Measurements from ENCODE around the gene SCARB1. TPM values are rescaled to one million over a fixed set of nuclear protein-coding genes. Genes with fewer than 3 reads are reported as not detected.

The SCARB1 gene
- total and polyA plus RNA-seq, 2 experiments from 2014 or later, result 50.4 to 90.0 TPM

DNA sequence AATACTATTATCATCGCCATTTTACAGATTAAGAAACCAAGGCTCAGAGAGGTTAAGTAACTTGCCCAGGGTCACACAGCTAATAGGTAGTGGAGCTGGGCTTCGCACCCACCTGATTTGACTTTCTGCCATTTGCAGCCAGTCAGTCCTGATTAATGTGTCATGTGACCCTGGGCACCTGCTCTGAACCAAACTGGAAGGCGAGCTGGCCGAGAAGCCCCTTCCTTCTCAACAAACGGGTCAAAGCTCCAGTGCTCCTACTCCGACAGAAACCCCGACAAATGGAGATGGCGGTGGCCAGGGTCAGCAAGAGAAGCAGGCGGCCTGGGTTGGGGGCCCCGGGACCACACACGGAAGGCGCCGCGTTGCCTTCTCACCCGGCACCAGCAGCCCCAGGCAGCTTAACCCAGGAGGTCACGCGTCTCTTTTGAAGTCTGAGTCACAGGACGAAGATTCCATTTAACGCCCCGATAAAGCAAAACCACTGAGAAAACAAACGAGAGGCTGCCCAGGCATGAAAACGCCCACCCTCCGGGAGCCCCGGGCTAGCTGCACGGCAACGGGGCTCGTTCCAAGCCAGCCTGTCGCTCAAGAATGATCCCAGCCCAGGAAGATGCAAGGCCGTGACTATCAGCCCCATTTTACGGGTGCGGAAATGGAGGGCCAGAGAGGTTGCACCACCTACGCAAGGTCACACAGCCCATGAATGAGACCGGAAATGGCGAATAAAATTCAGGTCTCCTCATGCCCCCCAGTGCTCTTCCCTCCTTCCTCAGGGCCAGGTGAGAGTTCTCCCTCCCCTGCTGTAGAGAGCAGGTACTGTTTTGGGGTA, 124.8 kb downstream of the SCARB1 start:
- H2AFZ ChIP-seq, result no peak overlapping the region
- peak; percentile 50 for DNase-seq (ENCODE audit: low spot score)
- no peak overlapping the region for H3K27ac ChIP-seq
- no peaks in the 10 kb centered on the region for H3K9me2 ChIP-seq (replicated peaks; ENCODE audit: insufficient read depth)
- WGBS (ENCODE audit: low lambda C conversion rate, missing lambda C conversion rate), result 43% methylated on average over 34 of the region's 34 CpGs
- TF ChIP-seq CTCF (IDR thresholded peaks at IDR 0.05; ENCODE audit: poor library complexity) (no peak), EZH2phosphoT487 (IDR thresholded peaks at IDR 0.05; ENCODE audit: low read depth, severe bottlenecking, unreplicated experiment) (no peak), EZH2 (IDR thresholded peaks at IDR 0.05; ENCODE audit: borderline replicate concordance) (no peak)
- no peaks in the 10 kb centered on the region for H3K79me2 ChIP-seq
- H3K4me1 ChIP-seq (ENCODE audit: insufficient read depth), result peaks cover 23% of the 10 kb centered on the region
- no peaks in the 10 kb centered on the region for H4K20me1 ChIP-seq (ENCODE audit: insufficient read depth, poor library complexity, severe bottlenecking)
- H3K36me3 ChIP-seq (replicated peaks; ENCODE audit: insufficient read depth, low read depth), result no peaks in the 10 kb centered on the region
- no peaks in the 10 kb centered on the region for H3K9me3 ChIP-seq (ENCODE audit: low read depth)
- no peak overlapping the region for H3K4me2 ChIP-seq
- H3K27me3 ChIP-seq, result no peaks in the 10 kb centered on the region
- no peak overlapping the region for H3K4me3 ChIP-seq

- H3K27ac ChIP-seq, result no peak overlapping the region
- no peak overlapping the region for H3K4me2 ChIP-seq
- no peaks in the 10 kb centered on the region for H3K9me2 ChIP-seq (replicated peaks; ENCODE audit: insufficient read depth)
- no peaks in the 10 kb centered on the region for H3K9me3 ChIP-seq (ENCODE audit: low read depth)
- no peak overlapping the region for H2AFZ ChIP-seq
- no peaks in the 10 kb centered on the region for H4K20me1 ChIP-seq (ENCODE audit: insufficient read depth, poor library complexity, severe bottlenecking)
- no peak for TF ChIP-seq EZH2phosphoT487 (IDR thresholded peaks at IDR 0.05; ENCODE audit: low read depth, severe bottlenecking, unreplicated experiment)
- no peaks in the 10 kb centered on the region for H3K36me3 ChIP-seq (replicated peaks; ENCODE audit: insufficient read depth, low read depth)
- H3K4me1 ChIP-seq (ENCODE audit: insufficient read depth), result peaks cover 24% of the 10 kb centered on the region
- DNase-seq (ENCODE audit: low spot score), result no peak
- H3K27me3 ChIP-seq, result no peaks in the 10 kb centered on the region
- no peak overlapping the region for H3K4me3 ChIP-seq
- 79% methylated on average over 15 of the region's 15 CpGs for WGBS (ENCODE audit: low lambda C conversion rate, missing lambda C conversion rate)
- no peaks in the 10 kb centered on the region for H3K79me2 ChIP-seq
Measured at GRCh38 chr12:124737772-124738635, 125.7 kb downstream of the SCARB1 start.

DNA sequence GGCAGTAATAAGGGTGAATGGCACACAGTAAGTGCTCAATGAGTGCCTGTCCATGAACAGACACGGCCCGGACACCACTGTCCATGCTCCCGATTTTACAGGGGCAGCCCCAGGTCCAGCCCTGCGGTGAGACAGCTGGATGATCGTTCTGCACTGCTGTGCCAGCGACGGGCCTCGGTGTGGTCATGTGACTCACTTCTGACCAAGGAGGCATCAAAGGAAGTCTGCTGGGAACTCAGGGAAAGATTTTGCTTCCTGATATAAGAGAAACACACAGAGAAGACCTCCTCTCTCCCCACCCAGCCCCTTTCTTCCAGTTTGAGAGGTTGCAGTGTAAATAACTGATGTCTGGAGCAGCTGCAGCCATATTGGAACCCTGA, 126.6 kb downstream of the SCARB1 start:
- Histone ChIP-seq H3K27ac (no peak overlapping the region), H3K4me3 (no peak overlapping the region), H3K27me3 (no peaks in the 10 kb centered on the region), H4K20me1 (ENCODE audit: insufficient read depth, poor library complexity, severe bottlenecking) (no peaks in the 10 kb centered on the region), H3K9me2 (replicated peaks; ENCODE audit: insufficient read depth) (no peaks in the 10 kb centered on the region), H2AFZ (no peak overlapping the region), H3K36me3 (replicated peaks; ENCODE audit: insufficient read depth, low read depth) (no peaks in the 10 kb centered on the region), H3K4me1 (ENCODE audit: insufficient read depth) (peaks cover 32% of the 10 kb centered on the region), H3K9me3 (ENCODE audit: low read depth) (no peaks in the 10 kb centered on the region), H3K79me2 (no peaks in the 10 kb centered on the region), H3K4me2 (no peak overlapping the region)
- no peak for TF ChIP-seq EZH2 (IDR thresholded peaks at IDR 0.05; ENCODE audit: borderline replicate concordance)
- WGBS (ENCODE audit: low lambda C conversion rate, missing lambda C conversion rate), result 74% methylated on average over 8 of the region's 8 CpGs
- no peak for DNase-seq (ENCODE audit: low spot score)

- Histone ChIP-seq H3K27ac (peak overlapping the region; percentile 28), H3K79me2 (no peaks in the 10 kb centered on the region), H3K36me3 (replicated peaks; ENCODE audit: insufficient read depth, low read depth) (no peaks in the 10 kb centered on the region), H2AFZ (no peak overlapping the region), H3K4me3 (no peak overlapping the region), H3K9me3 (ENCODE audit: low read depth) (no peaks in the 10 kb centered on the region), H3K4me2 (no peak overlapping the region), H3K27me3 (no peaks in the 10 kb centered on the region), H4K20me1 (ENCODE audit: insufficient read depth, poor library complexity, severe bottlenecking) (no peaks in the 10 kb centered on the region), H3K9me2 (replicated peaks; ENCODE audit: insufficient read depth) (no peaks in the 10 kb centered on the region), H3K4me1 (ENCODE audit: insufficient read depth) (peaks cover 32% of the 10 kb centered on the region)
- DNase-seq (ENCODE audit: low spot score), result no peak
- no peak for TF ChIP-seq EZH2 (IDR thresholded peaks at IDR 0.05; ENCODE audit: borderline replicate concordance)
- TF ChIP-seq EZH2phosphoT487 (IDR thresholded peaks at IDR 0.05; ENCODE audit: low read depth, severe bottlenecking, unreplicated experiment), result no peak
- TF ChIP-seq CTCF (IDR thresholded peaks at IDR 0.05; ENCODE audit: poor library complexity), result no peak
- 65% methylated on average over 6 of the region's 27 CpGs for WGBS (ENCODE audit: low lambda C conversion rate, missing lambda C conversion rate)
Measured at GRCh38 chr12:124736115-124737039, 127.3 kb downstream of the SCARB1 start.
